HG03103 (cell line): Measurements from ENCODE around the gene MIER2.
"Not testable (repeated sequence)": the region's sequence is repeated elsewhere in the genome, so short reads cannot be mapped to it uniquely, and the experiment has no call there.

Experiments
- ATAC-seq: cut with Tn5 transposase; IDR thresholded peaks from one replicate; pipeline ENCODE4 v1.9.1; 2021; ENCODE audit warnings: low read depth; ENCODE audit not compliant: unreplicated experiment

MIER2 gene

DNA sequence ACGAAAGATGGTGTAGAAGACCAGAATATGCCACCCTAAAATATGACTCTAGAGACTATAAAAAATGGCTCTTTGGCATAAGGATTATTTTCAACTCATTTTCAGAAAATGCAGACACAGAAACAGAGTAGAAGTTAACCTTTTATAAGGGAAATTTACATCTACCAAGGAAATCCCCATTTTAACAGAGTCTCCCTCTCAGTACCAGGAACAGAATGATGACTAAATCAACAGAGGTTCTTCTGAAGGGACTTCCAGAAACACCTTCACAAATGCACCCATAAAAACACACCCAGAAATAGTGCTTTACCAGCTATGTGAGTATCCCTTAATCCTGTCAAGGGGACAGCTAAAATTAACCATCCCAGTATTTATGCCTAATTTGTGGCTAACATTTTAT lies 82.5 kb downstream of the MIER2 start:
- no peak for ATAC-seq

DNA sequence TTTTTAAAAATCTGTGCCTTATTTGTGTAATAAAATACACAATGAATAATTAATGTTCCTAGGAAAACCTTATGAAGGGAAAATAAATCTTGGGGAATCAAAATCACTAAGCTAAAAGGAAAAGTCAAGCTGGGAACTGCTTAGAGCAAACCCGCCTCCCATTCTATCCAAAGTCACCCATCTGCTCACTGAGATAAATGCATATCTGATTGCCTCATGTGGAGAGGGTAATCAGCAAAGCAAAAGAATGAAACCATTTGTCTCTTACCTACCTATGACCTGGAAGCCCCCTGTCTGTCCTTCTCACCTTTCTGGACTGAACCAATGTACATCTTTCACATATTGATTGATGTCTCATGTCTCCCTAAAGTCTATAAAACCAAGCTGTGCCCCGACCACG lies 87.8 kb downstream of the MIER2 start:
- ATAC-seq, result not testable (repeated sequence)
